PC-9 (cell line): ENCODE data around the gene TMEM233. TPM values are rescaled to one million over a fixed set of nuclear protein-coding genes. Genes with fewer than 3 reads are reported as not detected.

Experiments
- BruUV-seq: library from RNA; stranded (reverse); fragments of 400-500 nt; replicated peaks from 2 replicates; lab custom pipeline; 2021; lab: Mats Ljungman, UMichigan
- CTCF ChIA-PET: fragments of 300-600 bp; sonication (Branson Sonifier 250); formaldehyde crosslinking; loops from one replicate; lab custom pipeline; 2022; ENCODE audit warnings: antibody characterized with exemption; lab: Charles Lee
- POLR2A ChIA-PET: fragments of 300-600 bp; sonication (Branson Sonifier 250); formaldehyde crosslinking; loops from one replicate; lab custom pipeline; 2022; ENCODE audit warnings: antibody characterized with exemption; ENCODE audit not compliant: unreplicated experiment; lab: Charles Lee
- DNase-seq, 2 experiments: peaks; one replicate each; pipeline versions ENCODE4 v3.0.0 to v3.0.0-alpha.2; 2015 to 2022; ENCODE audit warnings: mixed read lengths in 1 of 2
- H2AFZ ChIP-seq: fragments of 200-600 bp; sonication (generic); 2 replicates; pipeline ENCODE4 v1.8.1; 2017; ENCODE audit warnings: antibody characterized with exemption
- H3F3A ChIP-seq: fragments of 200-600 bp; sonication (generic); 2 replicates; pipeline ENCODE4 v1.8.1; 2017; ENCODE audit warnings: antibody characterized with exemption, mild to moderate bottlenecking, low read depth; ENCODE audit not compliant: insufficient read depth
- H3K27ac ChIP-seq: fragments of 200-600 bp; sonication (generic); 2 replicates; pipeline ENCODE4 v1.6.1; 2016; ENCODE audit warnings: mixed run types
- H3K27me3 ChIP-seq: fragments of 200-600 bp; sonication (generic); 2 replicates; pipeline ENCODE4 v1.6.1; 2016; ENCODE audit warnings: low read depth, mixed run types; ENCODE audit not compliant: insufficient read depth
- H3K36me3 ChIP-seq: fragments of 200-600 bp; sonication (generic); 2 replicates; pipeline ENCODE4 v1.6.1; 2016; ENCODE audit warnings: low read depth, mixed run types
- H3K4me1 ChIP-seq: fragments of 200-600 bp; sonication (generic); replicated peaks from 2 replicates; pipeline ENCODE4 v1.6.1; 2016; ENCODE audit warnings: mixed run types; ENCODE audit not compliant: insufficient read depth
- H3K4me2 ChIP-seq: fragments of 200-600 bp; sonication (generic); 2 replicates; pipeline ENCODE4 v1.6.1; 2017; ENCODE audit warnings: mixed run types
- H3K4me3 ChIP-seq: fragments of 200-600 bp; sonication (generic); 2 replicates; pipeline ENCODE4 v1.6.1; 2016; ENCODE audit warnings: mixed run types
- H3K79me2 ChIP-seq: fragments of 200-600 bp; sonication (generic); 2 replicates; pipeline ENCODE4 v1.6.1; 2017; ENCODE audit warnings: low read depth, mixed run types
- H3K9me2 ChIP-seq: fragments of 200-600 bp; sonication (generic); 2 replicates; pipeline ENCODE4 v1.8.1; 2017; ENCODE audit warnings: mild to moderate bottlenecking; ENCODE audit not compliant: insufficient read depth
- H3K9me3 ChIP-seq: fragments of 200-600 bp; sonication (generic); 2 replicates; pipeline ENCODE4 v1.8.1; 2016; ENCODE audit warnings: low read depth; ENCODE audit not compliant: insufficient read depth
- H4K20me1 ChIP-seq: fragments of 200-600 bp; sonication (generic); 2 replicates; pipeline ENCODE4 v1.8.1; 2017; ENCODE audit not compliant: insufficient read depth
- CTCF ChIP-seq: fragments of 200-600 bp; sonication (generic); conservative IDR thresholded peaks from 2 replicates; pipeline ENCODE4 v1.6.1; 2017; ENCODE audit warnings: mixed run types, antibody characterized with exemption, mild to moderate bottlenecking, moderate library complexity
- EZH2 ChIP-seq: fragments of 200-600 bp; sonication (generic); IDR thresholded peaks from 2 replicates; pipeline ENCODE4 v1.8.0; 2017; ENCODE audit warnings: antibody characterized with exemption, low read depth
- intact Hi-C: fragments of 100-400 bp; cut with micrococcal nuclease; formaldehyde crosslinking; loops from one replicate; pipeline ENCODE4 v1.10.0; 2022; ENCODE audit not compliant: unreplicated experiment
- total RNA-seq: library from RNA; stranded (reverse); gene quantifications from 2 replicates; pipeline ENCODE4 v1.2.3, GENCODE V29; 2021

The TMEM233 gene
- total RNA-seq, 1 experiment from 2014 or later = not detected

DNA sequence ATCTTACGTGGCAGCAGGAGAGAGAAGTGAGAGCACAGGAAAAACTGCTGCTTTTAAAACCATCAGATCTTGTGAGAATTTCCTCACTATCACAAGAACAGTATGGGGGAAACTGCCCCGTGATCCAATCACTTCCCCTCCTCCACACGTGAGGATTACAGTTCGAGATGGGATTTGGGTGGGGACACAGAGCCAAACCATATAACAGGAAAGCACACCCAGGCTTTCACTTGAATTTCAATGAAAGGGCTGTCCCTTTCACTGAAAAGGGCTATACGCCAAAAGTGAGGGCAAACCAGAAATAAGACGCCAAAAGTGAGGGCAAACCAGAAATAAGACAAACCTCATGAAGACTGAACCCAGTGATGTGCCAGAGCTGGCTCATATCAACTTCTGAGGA lies 22.8 kb upstream of the TMEM233 start:
- Histone ChIP-seq H2AFZ (no peak overlapping the region), H3K4me1 (no peaks in the 10 kb centered on the region), H4K20me1 (no peaks in the 10 kb centered on the region), H3K9me2 (no peaks in the 10 kb centered on the region), H3K27ac (no peak overlapping the region), H3K9me3 (no peaks in the 10 kb centered on the region), H3K4me2 (no peak overlapping the region), H3K79me2 (no peaks in the 10 kb centered on the region), H3K27me3 (no peaks in the 10 kb centered on the region; the same call in 1 of the 2 replicates), H3K36me3 (no peaks in the 10 kb centered on the region), H3K4me3 (no peak overlapping the region), H3F3A (no peaks in the 10 kb centered on the region)
- POLR2A ChIA-PET = no interaction called here
- no peak for TF ChIP-seq CTCF
- TF ChIP-seq EZH2 = no peak
- intact Hi-C loops = no loop called here
- CTCF ChIA-PET = no interaction called here
- BruUV-seq = no TSS peak
- DNase-seq = no peak

DNA sequence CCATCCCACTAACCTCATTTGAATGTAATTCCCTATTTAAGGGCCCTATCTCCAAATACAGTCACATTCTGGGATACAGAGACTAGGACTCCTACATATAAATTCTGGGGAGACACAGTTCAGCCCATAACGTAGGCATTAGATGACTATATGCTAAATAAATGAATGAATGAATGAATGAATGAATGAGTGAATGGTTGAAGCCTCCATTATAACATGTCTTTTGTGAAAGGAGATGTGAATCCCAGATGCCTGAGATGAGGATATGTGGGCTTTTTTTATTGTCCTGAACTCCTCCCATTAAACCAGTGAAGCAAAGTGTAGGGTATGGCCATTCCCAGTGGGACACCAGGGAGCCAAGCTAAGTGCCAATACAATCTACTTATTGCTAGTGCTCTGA lies 20.5 kb upstream of the TMEM233 start:
- no peak for TF ChIP-seq CTCF
- TF ChIP-seq EZH2 = no peak
- no TSS peak for BruUV-seq

GRCh38 chr12:119574255-119574654 lies 19.3 kb upstream of the TMEM233 start:
- H3K9me3 ChIP-seq = no peaks in the 10 kb centered on the region
- TF ChIP-seq CTCF = no peak
- no peak for TF ChIP-seq EZH2
- H3K36me3 ChIP-seq = no peaks in the 10 kb centered on the region
- H3K9me2 ChIP-seq = no peaks in the 10 kb centered on the region
- H3K4me3 ChIP-seq = no peak overlapping the region
- no TSS peak for BruUV-seq
- H3K27me3 ChIP-seq = no peaks in the 10 kb centered on the region; the same call in 1 of the 2 replicates
- H3K79me2 ChIP-seq = no peaks in the 10 kb centered on the region
- ChIA-PET CTCF (no interaction called here), POLR2A (no interaction called here)
- no peaks in the 10 kb centered on the region for H3K4me1 ChIP-seq
- H3K27ac ChIP-seq = no peak overlapping the region
- DNase-seq = no peak
- H3K4me2 ChIP-seq = no peak overlapping the region
- H3F3A ChIP-seq = no peaks in the 10 kb centered on the region
- H2AFZ ChIP-seq = no peak overlapping the region
- no peaks in the 10 kb centered on the region for H4K20me1 ChIP-seq
- intact Hi-C loops = no loop called here

More for the DNA sequence above, 20.5 kb upstream of the TMEM233 start:
- ChIA-PET CTCF (no interaction called here), POLR2A (no interaction called here)
- Histone ChIP-seq H3K9me3 (no peaks in the 10 kb centered on the region), H3K4me2 (no peak overlapping the region), H3K4me1 (no peaks in the 10 kb centered on the region), H2AFZ (no peak overlapping the region), H3F3A (no peaks in the 10 kb centered on the region), H3K27me3 (no peaks in the 10 kb centered on the region; the same call in 1 of the 2 replicates), H3K9me2 (no peaks in the 10 kb centered on the region), H3K79me2 (no peaks in the 10 kb centered on the region), H3K4me3 (no peak overlapping the region), H3K36me3 (no peaks in the 10 kb centered on the region), H4K20me1 (no peaks in the 10 kb centered on the region), H3K27ac (no peak overlapping the region)
- intact Hi-C loops = no loop called here
- DNase-seq = no peak
